GM18498 (cell line): ENCODE data around the gene STX16.

Experiments
- ATAC-seq: cut with Tn5 transposase; IDR thresholded peaks from one replicate; pipeline ENCODE4 v1.9.1; 2021; ENCODE audit warnings: mild to moderate bottlenecking, moderate library complexity; ENCODE audit not compliant: unreplicated experiment

Gene STX16

DNA sequence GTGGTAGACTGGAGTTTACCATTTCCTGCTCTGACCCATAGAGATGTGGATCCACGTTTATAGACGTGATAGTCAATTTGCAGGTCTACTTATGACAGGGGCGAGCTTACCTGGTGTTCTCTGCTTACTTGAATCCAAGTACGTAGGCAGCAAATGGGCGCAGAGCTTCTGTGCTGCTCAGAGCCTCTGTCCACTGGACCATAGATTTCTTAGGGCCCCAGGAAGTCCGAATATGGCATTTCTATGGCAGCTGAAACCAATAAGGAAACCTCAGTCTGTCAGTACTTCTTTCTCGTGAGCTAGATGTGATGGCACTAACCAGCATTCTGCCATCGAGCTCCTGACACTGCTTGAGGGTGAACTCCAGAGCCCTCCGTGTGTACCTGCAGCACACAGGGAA lies 22.0 kb downstream of the STX16 start:
- no peak for ATAC-seq

DNA sequence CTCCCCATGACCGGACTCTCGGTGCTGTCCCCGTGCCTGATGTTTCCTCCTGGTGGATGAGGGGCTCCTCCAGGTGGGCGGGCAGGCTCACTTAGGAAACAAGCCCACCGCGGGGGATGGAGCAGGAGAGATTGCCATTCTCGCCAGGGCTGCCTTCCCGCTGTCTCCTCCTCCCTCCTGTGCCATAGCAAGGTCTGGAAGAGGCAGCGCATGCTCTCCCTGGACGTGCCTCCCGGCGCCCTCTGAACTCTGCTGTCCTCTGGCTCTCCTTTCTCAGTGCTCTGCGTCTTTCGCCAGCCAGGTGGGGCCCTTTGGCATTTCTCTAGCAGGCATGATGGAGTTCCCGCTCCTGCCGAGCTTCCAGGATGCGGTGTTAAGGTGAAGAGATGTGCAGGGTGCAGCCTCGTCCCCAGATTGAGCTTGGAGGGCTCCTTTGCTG lies 24.1 kb downstream of the STX16 start:
- no peak for ATAC-seq

- ATAC-seq = no peak
These were observed 24.6 kb downstream of the STX16 start for GRCh38 chr20:58675641-58676040.

GRCh38 chr20:58676161-58676560 lies 25.1 kb downstream of the STX16 start:
- ATAC-seq = no peak

DNA sequence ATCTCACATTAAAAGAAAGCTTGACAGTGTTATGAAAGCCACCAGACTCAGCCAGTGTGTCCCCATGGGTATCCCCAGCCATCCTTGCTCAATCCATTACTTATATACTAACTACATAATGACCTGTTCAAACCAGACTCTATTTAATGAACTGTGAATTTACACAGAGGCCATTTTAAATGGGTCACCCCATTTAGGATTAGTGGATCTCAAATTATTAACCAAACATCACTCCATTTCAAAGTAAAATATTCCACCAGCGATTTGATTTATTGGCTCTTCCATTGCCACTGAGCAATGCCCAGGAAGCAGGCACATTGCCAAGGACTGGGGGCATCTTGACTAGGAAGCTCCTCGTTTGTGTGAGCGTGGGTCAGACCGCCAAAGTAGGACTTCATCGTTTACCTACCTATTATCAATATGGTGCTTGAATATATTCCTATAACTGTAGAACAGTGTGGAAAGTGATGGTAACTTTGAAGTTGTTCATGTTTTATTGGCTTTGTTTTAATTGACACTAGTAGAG lies 26.1 kb downstream of the STX16 start:
- no peak for ATAC-seq

DNA sequence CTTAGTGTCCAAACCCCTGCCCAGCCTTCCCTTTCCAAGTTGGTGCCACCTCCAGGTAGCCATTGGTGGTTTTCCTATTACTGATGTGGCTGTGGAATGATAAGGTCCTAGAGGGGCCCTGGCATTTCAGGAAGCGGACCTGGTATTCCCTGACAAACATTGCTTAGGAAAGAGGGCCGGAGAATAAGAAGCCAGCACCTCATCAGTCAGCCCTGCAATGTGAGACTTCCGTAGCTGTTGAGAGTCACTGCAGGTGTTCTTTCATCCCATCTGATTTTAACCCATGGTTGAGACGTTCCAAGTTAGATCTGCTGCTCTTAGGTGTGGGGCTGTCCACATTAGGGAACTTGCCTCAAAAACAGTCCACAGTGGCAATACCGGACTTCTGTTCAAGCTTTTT lies 26.7 kb downstream of the STX16 start:
- ATAC-seq = no peak

- no peak for ATAC-seq
These were observed 27.7 kb downstream of the STX16 start for GRCh38 chr20:58678806-58679205.

DNA sequence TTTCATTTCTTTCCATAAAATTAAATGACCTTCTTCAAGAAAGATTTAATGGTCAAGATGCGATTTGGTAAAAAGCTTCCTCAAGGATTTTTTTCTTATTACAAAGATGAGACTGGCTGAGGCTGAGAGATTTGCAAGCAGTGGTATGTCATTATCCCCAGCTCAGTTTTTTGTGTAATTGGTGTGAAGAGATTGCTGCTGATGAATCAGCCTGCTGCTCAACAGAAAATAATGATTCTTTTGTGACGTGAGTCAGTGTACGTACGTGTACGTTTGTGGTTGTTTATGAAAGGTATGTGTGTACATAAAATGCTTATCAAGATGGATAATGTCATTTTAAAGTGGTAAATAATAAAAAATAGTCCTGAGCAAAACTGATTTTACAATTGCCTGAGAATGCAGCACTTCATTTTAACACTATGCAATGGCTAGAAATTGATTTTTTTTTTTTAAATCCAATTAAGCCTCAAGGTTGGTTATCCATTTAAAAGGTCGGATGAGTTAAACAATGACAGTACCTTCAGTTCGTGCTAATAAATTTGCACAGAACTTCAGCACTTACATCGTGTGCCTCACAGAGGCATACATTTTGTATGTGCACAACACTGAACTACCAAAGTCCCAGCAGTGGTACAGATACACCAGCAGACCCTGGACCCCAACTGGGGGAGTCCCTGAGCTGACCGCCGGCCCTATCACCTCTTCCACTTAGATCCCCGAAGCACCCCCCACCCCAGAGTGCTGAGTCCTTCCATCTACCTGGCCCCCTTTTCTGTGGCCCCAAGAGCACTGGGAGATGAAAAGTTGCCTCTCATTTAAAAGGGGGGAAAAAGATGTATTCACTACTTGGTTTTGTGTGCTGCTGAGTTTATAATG lies 31.8 kb downstream of the STX16 start:
- ATAC-seq = no peak

GRCh38 chr20:58684291-58684690 lies 33.2 kb downstream of the STX16 start:
- ATAC-seq = no peak

DNA sequence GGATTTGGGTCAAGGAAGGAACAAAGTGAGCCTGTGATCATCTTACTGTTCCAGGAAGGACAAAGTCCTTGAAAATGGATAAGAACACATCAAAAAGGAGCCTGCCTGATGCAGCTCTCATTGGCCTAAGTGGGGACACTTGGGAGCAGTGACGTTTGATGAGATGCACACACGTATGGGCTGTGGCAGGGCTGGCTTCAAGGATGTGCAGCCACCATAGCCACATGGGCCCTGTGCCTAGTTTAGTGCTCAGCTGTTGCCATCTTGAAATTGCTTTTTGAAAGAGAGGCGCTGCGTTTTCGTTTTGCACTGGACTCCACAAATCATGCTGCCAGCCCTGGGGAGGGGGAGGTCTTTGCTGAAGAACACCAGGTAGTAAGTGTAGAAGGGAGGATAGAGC lies 34.9 kb downstream of the STX16 start:
- ATAC-seq = no peak

- no peak for ATAC-seq
These were observed 37.3 kb downstream of the STX16 start for GRCh38 chr20:58688414-58688813.

DNA sequence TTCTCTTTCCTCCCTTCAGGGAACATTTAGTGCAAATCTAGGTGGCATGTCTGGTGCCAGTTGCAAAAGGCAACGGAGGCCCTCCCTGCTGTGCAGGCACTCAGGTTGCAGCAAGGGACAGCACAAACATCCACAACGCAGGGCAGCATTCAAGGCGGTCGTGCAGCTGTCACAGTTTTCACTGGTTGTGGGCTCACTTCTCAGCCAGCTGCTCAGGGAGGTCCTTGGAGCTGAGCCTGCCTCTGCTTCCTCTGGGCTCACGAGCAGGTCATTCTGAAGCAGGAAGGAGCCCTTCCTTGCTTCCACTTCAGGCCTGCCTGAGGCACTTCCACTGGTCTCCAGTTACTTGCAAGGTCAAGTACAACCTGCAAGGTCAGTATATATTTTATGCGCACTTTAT lies 37.8 kb downstream of the STX16 start:
- no peak for ATAC-seq

GRCh38 chr20:58690396-58691135 lies 39.5 kb downstream of the STX16 start:
- no peak for ATAC-seq

GRCh38 chr20:58691773-58692578 lies 40.9 kb downstream of the STX16 start:
- ATAC-seq = no peak

DNA sequence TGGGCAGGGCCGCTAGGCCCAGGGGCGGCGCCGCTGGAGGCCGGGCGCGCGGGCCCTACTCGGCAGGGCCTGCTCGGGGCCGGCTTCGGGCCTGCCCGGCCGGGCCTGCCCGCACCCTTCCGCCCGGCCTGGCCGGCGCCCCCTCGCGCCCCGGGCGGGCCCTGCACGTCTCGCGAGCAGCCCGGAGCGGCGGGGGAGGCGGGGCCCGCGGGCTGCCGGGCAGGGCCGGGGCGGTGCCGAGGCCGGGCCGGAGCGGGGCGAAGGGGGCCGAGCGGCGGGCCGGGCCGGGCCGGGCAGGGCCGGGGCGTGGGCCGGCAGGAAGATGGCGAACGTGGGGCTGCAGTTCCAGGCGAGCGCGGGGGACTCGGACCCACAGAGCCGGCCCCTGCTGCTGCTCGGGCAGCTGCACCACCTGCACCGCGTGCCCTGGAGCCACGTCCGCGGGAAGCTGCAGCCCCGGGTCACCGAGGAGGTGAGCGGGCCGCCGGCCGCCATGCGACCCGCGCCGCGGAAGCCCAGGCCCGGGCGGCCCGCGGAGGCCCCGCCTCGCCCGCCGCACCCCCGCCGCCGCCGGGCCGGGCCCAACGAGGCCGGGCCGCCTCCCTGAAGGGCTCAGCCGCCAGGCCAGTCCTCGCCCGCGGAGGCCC lies 41.6 kb downstream of the STX16 start, which contains the start of gene NPEPL1:
NPEPL1 (plus strand) TSS at position 222 of the 647 bp plus-strand sequence; CDS start at position 323, 101 bp downstream.
- peak; percentile 96 for ATAC-seq

- ATAC-seq = no peak
These were observed 42.3 kb downstream of the STX16 start for GRCh38 chr20:58693226-58694006.

GRCh38 chr20:58694241-58695083 lies 43.4 kb downstream of the STX16 start:
- no peak for ATAC-seq

DNA sequence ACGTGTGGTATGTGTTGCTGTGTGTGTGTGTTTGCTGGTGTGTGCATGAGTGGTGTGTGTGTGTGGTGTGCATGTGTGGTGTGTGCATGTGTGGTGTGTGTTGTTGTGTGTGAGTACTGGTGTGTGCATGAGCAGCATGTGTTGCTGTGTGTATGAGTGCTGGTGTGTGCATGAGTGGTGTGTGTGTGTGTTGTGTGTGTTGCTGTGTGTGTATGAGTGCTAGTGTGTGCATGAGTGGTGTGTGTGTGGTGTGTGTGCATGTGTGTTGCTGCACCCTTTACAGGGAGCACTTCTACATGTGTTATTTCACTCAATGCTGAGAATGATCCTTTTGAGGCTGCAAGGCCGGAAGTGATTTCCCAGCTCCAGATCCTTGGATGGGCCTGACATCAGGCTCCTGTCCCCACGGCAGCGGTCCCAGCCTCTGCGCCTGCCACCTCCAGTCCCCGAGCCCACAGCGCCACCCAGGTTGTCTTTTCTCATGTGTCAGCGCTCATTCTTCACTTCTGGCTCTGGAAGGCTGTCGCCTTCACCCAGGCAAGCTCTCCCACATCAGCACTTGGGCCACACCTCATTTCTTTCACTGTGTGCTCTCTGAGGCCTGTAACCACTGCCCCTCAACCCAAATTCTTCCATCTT lies 44.1 kb downstream of the STX16 start:
- no peak for ATAC-seq
